IPS-20b (cell line): ENCODE data around the gene CD3D.
"Not testable (repeated sequence)": the region's sequence is repeated elsewhere in the genome, so short reads cannot be mapped to it uniquely, and the experiment has no call there.

Experiments
- H3K27ac ChIP-seq: one replicate; pipeline ENCODE4 v1.5.1; 2013; ENCODE audit warnings: low read length
- H3K27me3 ChIP-seq: 2 replicates; pipeline ENCODE4 v1.6.1; 2013; ENCODE audit warnings: mild to moderate bottlenecking, low read length, inconsistent platforms; ENCODE audit not compliant: insufficient read depth
- H3K36me3 ChIP-seq: 2 replicates; pipeline ENCODE4 v1.6.1; 2013; ENCODE audit warnings: low read depth, mild to moderate bottlenecking, inconsistent platforms, low read length, moderate library complexity; ENCODE audit not compliant: insufficient read depth
- H3K4me1 ChIP-seq: 2 replicates; pipeline ENCODE4 v1.6.1; 2013; ENCODE audit warnings: mild to moderate bottlenecking, control low read depth, inconsistent platforms, low read length, moderate library complexity; ENCODE audit not compliant: insufficient read depth
- H3K4me3 ChIP-seq: 2 replicates; pipeline ENCODE4 v1.5.1; 2013; ENCODE audit warnings: mild to moderate bottlenecking, low read length, inconsistent platforms
- H3K9ac ChIP-seq: 2 replicates; pipeline ENCODE4 v1.6.1; 2013; ENCODE audit warnings: low read depth, mild to moderate bottlenecking, inconsistent platforms, low read length, moderate library complexity
- H3K9me3 ChIP-seq: 2 replicates; pipeline ENCODE4 v1.6.1; 2013; ENCODE audit warnings: mild to moderate bottlenecking, low read depth, low read length, inconsistent platforms; ENCODE audit not compliant: insufficient read depth

Gene CD3D

GRCh38 chr11:118311518-118311917 lies 31.0 kb downstream of the CD3D start:
- no peaks in the 10 kb centered on the region for H3K36me3 ChIP-seq
- no peak overlapping the region for H3K9ac ChIP-seq
- no peak overlapping the region for H3K4me3 ChIP-seq
- H3K27ac ChIP-seq, result no peak overlapping the region
- H3K4me1 ChIP-seq, result peaks cover 13% of the 10 kb centered on the region
- peaks cover 17% of the 10 kb centered on the region; the same call in 1 of the 2 replicates for H3K27me3 ChIP-seq
- H3K9me3 ChIP-seq, result no peaks in the 10 kb centered on the region

GRCh38 chr11:118310781-118311485 lies 31.6 kb downstream of the CD3D start:
- Histone ChIP-seq H3K4me3 (no peak overlapping the region), H3K36me3 (no peaks in the 10 kb centered on the region), H3K27ac (no peak overlapping the region), H3K4me1 (peaks cover 8% of the 10 kb centered on the region; the same call in 1 of the 2 replicates), H3K9ac (no peak overlapping the region), H3K9me3 (no peaks in the 10 kb centered on the region), H3K27me3 (peaks cover 13% of the 10 kb centered on the region; the same call in 1 of the 2 replicates)

- peaks cover 4% of the 10 kb centered on the region; the same call in 1 of the 2 replicates for H3K4me1 ChIP-seq
Measured at GRCh38 chr11:118310271-118310670, 32.2 kb downstream of the CD3D start.

GRCh38 chr11:118308995-118309528 lies 33.4 kb downstream of the CD3D start:
- H3K9me3 ChIP-seq, H3K4me1 ChIP-seq, H3K27me3 ChIP-seq, H3K9ac ChIP-seq, H3K4me3 ChIP-seq, H3K36me3 ChIP-seq, H3K27ac ChIP-seq: not testable (repeated sequence)

More at GRCh38 chr11:118310271-118310670, 32.2 kb downstream of the CD3D start:
- no peak overlapping the region for H3K4me3 ChIP-seq
- H3K27ac ChIP-seq, result no peak overlapping the region
- peaks cover 13% of the 10 kb centered on the region; the same call in 1 of the 2 replicates for H3K27me3 ChIP-seq
- no peaks in the 10 kb centered on the region for H3K9me3 ChIP-seq
- H3K36me3 ChIP-seq, result no peaks in the 10 kb centered on the region
- H3K9ac ChIP-seq, result no peak overlapping the region

GRCh38 chr11:118306556-118306955 lies 35.9 kb downstream of the CD3D start:
- Histone ChIP-seq H3K36me3 (no peaks in the 10 kb centered on the region), H3K4me1 (no peaks in the 10 kb centered on the region), H3K27ac (no peak overlapping the region), H3K27me3 (no peaks in the 10 kb centered on the region), H3K4me3 (no peak overlapping the region), H3K9ac (no peak overlapping the region), H3K9me3 (no peaks in the 10 kb centered on the region)

GRCh38 chr11:118305726-118306125 lies 36.8 kb downstream of the CD3D start:
- no peaks in the 10 kb centered on the region for H3K9me3 ChIP-seq
- H3K27me3 ChIP-seq, result no peaks in the 10 kb centered on the region
- H3K36me3 ChIP-seq, result no peaks in the 10 kb centered on the region
- H3K27ac ChIP-seq, result no peak overlapping the region
- H3K4me3 ChIP-seq, result no peak overlapping the region
- no peak overlapping the region for H3K9ac ChIP-seq
- no peaks in the 10 kb centered on the region for H3K4me1 ChIP-seq

GRCh38 chr11:118304568-118305248 lies 37.8 kb downstream of the CD3D start, which contains the start of gene CD3E:
Gene CD3E (plus strand): TSS chr11:118304730. CDS start chr11:118304953, 223 bp downstream.
- Histone ChIP-seq H3K9me3 (no peaks in the 10 kb centered on the region), H3K9ac (no peak within 1 kb of the TSS), H3K4me1 (no peaks in the 10 kb centered on the region), H3K27me3 (no peaks in the 10 kb centered on the region), H3K4me3 (no peak within 1 kb of the TSS), H3K36me3 (no peaks in the 10 kb centered on the region), H3K27ac (no peak within 1 kb of the TSS)

GRCh38 chr11:118304227-118304567 lies 38.3 kb downstream of the CD3D start:
- Histone ChIP-seq H3K36me3 (no peaks in the 10 kb centered on the region), H3K9me3 (no peaks in the 10 kb centered on the region)

GRCh38 chr11:118301600-118302195 lies 40.8 kb downstream of the CD3D start:
- Histone ChIP-seq H3K4me1 (no peaks in the 10 kb centered on the region), H3K4me3 (no peak overlapping the region), H3K36me3 (no peaks in the 10 kb centered on the region), H3K9ac (no peak overlapping the region), H3K9me3 (no peaks in the 10 kb centered on the region), H3K27ac (no peak overlapping the region), H3K27me3 (0 out of 2 replicates have a peak, but pooled peaks cover 3% of the 10 kb centered on the region)

More at GRCh38 chr11:118304227-118304567, 38.3 kb downstream of the CD3D start:
- Histone ChIP-seq H3K9ac (no peak overlapping the region), H3K27ac (no peak overlapping the region), H3K27me3 (0 out of 2 replicates have a peak, but pooled peaks cover 3% of the 10 kb centered on the region), H3K4me3 (no peak overlapping the region), H3K4me1 (no peaks in the 10 kb centered on the region)

GRCh38 chr11:118295815-118296454 lies 46.6 kb downstream of the CD3D start:
- no peak overlapping the region for H3K27ac ChIP-seq

GRCh38 chr11:118295199-118295598 lies 47.3 kb downstream of the CD3D start:
- Histone ChIP-seq H3K36me3 (no peaks in the 10 kb centered on the region), H3K4me1 (no peaks in the 10 kb centered on the region), H3K9ac (no peak overlapping the region), H3K27ac (no peak overlapping the region), H3K27me3 (peaks cover 10% of the 10 kb centered on the region; the same call in 1 of the 2 replicates), H3K9me3 (no peaks in the 10 kb centered on the region), H3K4me3 (no peak overlapping the region)

More at GRCh38 chr11:118295815-118296454, 46.6 kb downstream of the CD3D start:
- Histone ChIP-seq H3K4me3 (no peak overlapping the region), H3K4me1 (no peaks in the 10 kb centered on the region), H3K9ac (no peak overlapping the region), H3K36me3 (no peaks in the 10 kb centered on the region), H3K9me3 (no peaks in the 10 kb centered on the region), H3K27me3 (peaks cover 10% of the 10 kb centered on the region; the same call in 1 of the 2 replicates)
